Astrocyte (in vitro differentiated cells and primary cell): ENCODE measurements around the gene CDKAL1.

Experiments
- EZH2 ChIP-seq: IDR thresholded peaks from 2 replicates; pipeline ENCODE4 v1.6.1; 2012; ENCODE audit warnings: mild to moderate bottlenecking, low read length, inconsistent platforms; ENCODE audit not compliant: insufficient read depth
- TF ChIP-seq, protein P1 (sequence below): IDR thresholded peaks from 2 replicates; pipeline ENCODE4 v1.5.1; 2011; ENCODE audit warnings: low read depth, mild to moderate bottlenecking, inconsistent platforms, low read length, moderate library complexity; ENCODE audit not compliant: insufficient read depth

DNA sequence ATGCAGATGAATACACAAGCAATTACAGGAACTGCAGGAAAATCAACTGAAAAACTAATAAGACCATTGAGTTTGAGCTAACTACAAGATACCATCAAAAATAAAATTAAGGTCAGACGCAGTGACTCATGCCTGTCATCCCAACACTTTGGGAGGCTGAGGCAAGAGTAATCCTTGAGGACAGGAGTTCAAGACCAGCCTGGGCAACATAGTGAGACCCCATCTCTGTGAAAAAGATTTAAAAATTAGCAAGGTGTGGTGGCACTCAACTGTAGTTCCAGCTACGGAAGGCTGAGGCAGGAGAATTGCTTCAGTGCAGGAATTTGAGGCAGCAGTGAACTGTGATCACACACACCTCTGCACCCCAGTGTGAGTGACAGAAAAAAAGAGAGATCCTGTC lies 639.4 kb downstream of the CDKAL1 start:
- TF ChIP-seq, protein P1, sequence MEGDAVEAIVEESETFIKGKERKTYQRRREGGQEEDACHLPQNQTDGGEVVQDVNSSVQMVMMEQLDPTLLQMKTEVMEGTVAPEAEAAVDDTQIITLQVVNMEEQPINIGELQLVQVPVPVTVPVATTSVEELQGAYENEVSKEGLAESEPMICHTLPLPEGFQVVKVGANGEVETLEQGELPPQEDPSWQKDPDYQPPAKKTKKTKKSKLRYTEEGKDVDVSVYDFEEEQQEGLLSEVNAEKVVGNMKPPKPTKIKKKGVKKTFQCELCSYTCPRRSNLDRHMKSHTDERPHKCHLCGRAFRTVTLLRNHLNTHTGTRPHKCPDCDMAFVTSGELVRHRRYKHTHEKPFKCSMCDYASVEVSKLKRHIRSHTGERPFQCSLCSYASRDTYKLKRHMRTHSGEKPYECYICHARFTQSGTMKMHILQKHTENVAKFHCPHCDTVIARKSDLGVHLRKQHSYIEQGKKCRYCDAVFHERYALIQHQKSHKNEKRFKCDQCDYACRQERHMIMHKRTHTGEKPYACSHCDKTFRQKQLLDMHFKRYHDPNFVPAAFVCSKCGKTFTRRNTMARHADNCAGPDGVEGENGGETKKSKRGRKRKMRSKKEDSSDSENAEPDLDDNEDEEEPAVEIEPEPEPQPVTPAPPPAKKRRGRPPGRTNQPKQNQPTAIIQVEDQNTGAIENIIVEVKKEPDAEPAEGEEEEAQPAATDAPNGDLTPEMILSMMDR: no peak
- TF ChIP-seq EZH2: no peak
